B cell (primary cell): ENCODE results near the gene RNF157. TPM values are rescaled to one million over a fixed set of nuclear protein-coding genes. Genes with fewer than 3 reads are reported as not detected.

ENCODE experiments used
- ATAC-seq: fragments of 200-7000 bp; cut with Tn5 transposase; one replicate; pipeline ENCODE4 v1.10.0; 2021; ENCODE audit warnings: low read depth, mild to moderate bottlenecking, moderate number of reproducible peaks, moderate library complexity
- CTCF ChIA-PET: fragments of 350-600 bp; sonication (Branson Sonifier 250); formaldehyde crosslinking; loops from one replicate; lab custom pipeline; 2021; ENCODE audit warnings: antibody characterized with exemption, inconsistent platforms; lab: Charles Lee
- POLR2A ChIA-PET: fragments of 350-600 bp; sonication (Branson Sonifier 250); formaldehyde crosslinking; loops from one replicate; lab custom pipeline; 2021; ENCODE audit warnings: antibody characterized with exemption; lab: Charles Lee
- DNase-seq: peaks from one replicate; pipeline ENCODE4 v3.0.0; 2013
- H2AFZ ChIP-seq: 2 replicates; pipeline ENCODE4 v1.6.1; 2012; ENCODE audit warnings: mild to moderate bottlenecking, low read depth, low read length; ENCODE audit not compliant: insufficient read depth, poor library complexity, severe bottlenecking
- H3K27ac ChIP-seq, 2 donors: 1 replicate in 1 of 2; 2 replicates in 1 of 2; pipeline ENCODE4 v1.5.1; 2012 to 2013; ENCODE audit warnings: low read length in 2 of 2, mild to moderate bottlenecking in 2 of 2, moderate library complexity in 1 of 2
- H3K27me3 ChIP-seq, 4 experiments: fragments of 200-600 bp in 1 of 4; sonication (generic) in 1 of 4; replicated peaks in 1 of 4; 1 replicate in 2 of 4; 2 replicates in 2 of 4; pipeline versions ENCODE4 v1.6.1 to v1.7.0; 2013 to 2016; ENCODE audit warnings: low read length in 3 of 4, mild to moderate bottlenecking in 2 of 4, mixed read lengths in 1 of 4, moderate library complexity in 1 of 4; ENCODE audit not compliant: insufficient read depth in 4 of 4, control insufficient read depth in 3 of 4; ENCODE audit errors: control extremely low read depth in 1 of 4
- H3K36me3 ChIP-seq, 2 experiments: replicated peaks in 1 of 2; 1 replicate in 1 of 2; 2 replicates in 1 of 2; pipeline versions ENCODE4 v1.6.1 to v1.7.1; 2013; ENCODE audit warnings: low read length in 1 of 2; ENCODE audit not compliant: insufficient read depth in 2 of 2, control insufficient read depth in 1 of 2; ENCODE audit errors: control extremely low read depth in 1 of 2, extremely low read depth in 1 of 2
- H3K4me1 ChIP-seq, 2 donors: fragments of 200-600 bp in 1 of 2; sonication (generic) in 1 of 2; 1 replicate in 1 of 2; 2 replicates in 1 of 2; pipeline versions ENCODE4 v1.5.1 to v1.6.1; 2013 to 2017; ENCODE audit warnings: low read length in 2 of 2; ENCODE audit not compliant: control insufficient read depth in 2 of 2, insufficient read depth in 2 of 2
- H3K4me2 ChIP-seq: replicated peaks from 2 replicates; pipeline ENCODE3; 2012; ENCODE audit warnings: mild to moderate bottlenecking, low read depth, low read length; ENCODE audit not compliant: poor library complexity, severe bottlenecking
- H3K4me3 ChIP-seq, 5 experiments: fragments of 200-600 bp in 1 of 5; sonication (generic) in 1 of 5; 1 replicate in 3 of 5; 2 replicates in 2 of 5; pipeline versions ENCODE4 v1.5.1 to v1.7.0; 2011 to 2016; ENCODE audit warnings: low read length in 4 of 5, mild to moderate bottlenecking in 4 of 5, low read depth in 2 of 5, control low read depth in 1 of 5, moderate library complexity in 1 of 5; ENCODE audit not compliant: insufficient read depth in 1 of 5; ENCODE audit errors: control extremely low read depth in 1 of 5, extremely low read depth in 1 of 5
- H3K79me2 ChIP-seq: fragments of 200-600 bp; sonication (generic); one replicate; pipeline ENCODE4 v1.6.0; 2016; ENCODE audit warnings: low read length; ENCODE audit not compliant: control insufficient read depth, insufficient read depth
- H3K9ac ChIP-seq: fragments of 200-600 bp; sonication (generic); 2 replicates; pipeline ENCODE4 v1.6.1; 2017; ENCODE audit warnings: mild to moderate bottlenecking, low read length, moderate library complexity
- H3K9me3 ChIP-seq, 3 donors: one replicate each; pipeline versions ENCODE4 v1.6.1 to v1.7.1; 2013; ENCODE audit warnings: low read length in 2 of 3; ENCODE audit not compliant: control insufficient read depth in 2 of 3, insufficient read depth in 1 of 3; ENCODE audit errors: control extremely low read depth in 1 of 3
- H4K20me1 ChIP-seq: 2 replicates; pipeline ENCODE4 v1.6.0; 2012; ENCODE audit warnings: mild to moderate bottlenecking, low read length; ENCODE audit not compliant: insufficient read depth, control insufficient read depth, poor library complexity, severe bottlenecking
- H3K27ac Mint-ChIP-seq: one replicate; pipeline ENCODE4 v1.8.0; 2021; ENCODE audit warnings: mixed read lengths
- H3K27me3 Mint-ChIP-seq: one replicate; pipeline ENCODE4 v1.8.0; 2021; ENCODE audit warnings: mixed read lengths
- H3K4me1 Mint-ChIP-seq: one replicate; pipeline ENCODE4 v1.8.0; 2021; ENCODE audit warnings: mixed read lengths
- H3K4me3 Mint-ChIP-seq: one replicate; pipeline ENCODE4 v1.8.0; 2021; ENCODE audit warnings: mixed read lengths
- H3K9me3 Mint-ChIP-seq: one replicate; pipeline ENCODE4 v1.8.0; 2022; ENCODE audit warnings: mixed read lengths; ENCODE audit not compliant: insufficient read depth
- EZH2 ChIP-seq: IDR thresholded peaks from 2 replicates; pipeline ENCODE4 v1.6.1; 2012; ENCODE audit warnings: borderline replicate concordance, low read depth, mild to moderate bottlenecking, moderate library complexity, low read length; ENCODE audit not compliant: insufficient read depth, poor library complexity, severe bottlenecking
- WGBS: methylation state at CpG from one replicate; pipeline ENCODE4 v1.1.5; 2013; ENCODE audit warnings: missing lambda C conversion rate; ENCODE audit not compliant: insufficient coverage; 5-methylcytosine and 5-hydroxymethylcytosine counted together
- intact Hi-C: fragments of 100-400 bp; cut with micrococcal nuclease; formaldehyde crosslinking; loops from one replicate; pipeline ENCODE4 v1.10.0; 2022
- polyA plus RNA-seq: library from polyadenylated mRNA; depleted of rRNA; stranded (reverse); fragments of >200 nt; gene quantifications from 2 replicates; pipeline ENCODE4 v1.2.3, GENCODE V29; 2012
- total RNA-seq, 2 donors: library from RNA; stranded (reverse); fragments of 120-200 nt in 1 of 2; gene quantifications; 1 replicate in 1 of 2; 2 replicates in 1 of 2; pipeline versions ENCODE4 v1.2.3 to v1.2.4, GENCODE V29; 2013 to 2022
- TF ChIP-seq, protein P1 (sequence below): fragments of 200-600 bp; IDR thresholded peaks from one replicate; pipeline ENCODE4 v1.8.0; 2022; ENCODE audit warnings: antibody characterized with exemption, mild to moderate bottlenecking

Gene RNF157
- total and polyA plus RNA-seq, 2 donors (not counting 1 experiment from before 2014, with no cell fraction given) = 0.54 to 1.2 TPM

DNA sequence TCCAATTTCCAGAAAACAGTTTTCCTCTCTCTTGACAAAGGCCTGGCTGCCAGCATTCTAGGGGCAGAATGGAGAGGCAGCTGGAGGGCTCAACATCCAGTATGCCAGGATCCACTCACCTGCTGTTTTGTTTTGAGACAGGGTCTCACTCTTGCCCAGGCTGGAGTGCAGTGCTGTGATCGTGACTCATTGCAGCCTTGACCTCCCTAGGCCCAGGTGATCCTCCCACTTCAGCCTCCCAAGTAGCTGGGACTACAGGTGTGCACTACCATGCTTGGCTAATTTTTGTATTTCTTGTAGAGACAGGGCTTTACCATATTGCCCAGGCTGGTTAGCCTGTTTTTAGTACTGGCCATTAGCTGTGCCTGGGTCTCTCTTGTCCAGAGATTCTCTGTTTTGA, 70.2 kb downstream of the RNF157 start:
- Histone ChIP-seq H3K27me3 (no peaks in the 10 kb centered on the region), H3K4me1 (no peaks in the 10 kb centered on the region), H3K4me3 (no peak overlapping the region), H3K79me2 (no peaks in the 10 kb centered on the region), H3K9ac (no peak overlapping the region), H4K20me1 (no peaks in the 10 kb centered on the region), H3K27ac (no peak overlapping the region), H3K36me3 (no peaks in the 10 kb centered on the region), H3K9me3 (no peaks in the 10 kb centered on the region), H3K4me2 (no peak overlapping the region), H2AFZ (no peak overlapping the region)
- ChIA-PET POLR2A (no interaction called here), CTCF (interaction anchor here (1.3 kb wide), 1 partner anchor 12 kb away, joined by 5 read pairs; no protein-coding TSS in a partner anchor)
- Mint-ChIP-seq H3K4me1 (no peaks in the 10 kb centered on the region), H3K4me3 (no peak overlapping the region), H3K27ac (no peak overlapping the region), H3K27me3 (no peaks in the 10 kb centered on the region), H3K9me3 (no peaks in the 10 kb centered on the region)
- ATAC-seq (no peak), DNase-seq (no peak)
- WGBS = 100% methylated on average over 1 of the region's 1 CpG
- no peak for TF ChIP-seq EZH2
- TF ChIP-seq, protein P1, sequence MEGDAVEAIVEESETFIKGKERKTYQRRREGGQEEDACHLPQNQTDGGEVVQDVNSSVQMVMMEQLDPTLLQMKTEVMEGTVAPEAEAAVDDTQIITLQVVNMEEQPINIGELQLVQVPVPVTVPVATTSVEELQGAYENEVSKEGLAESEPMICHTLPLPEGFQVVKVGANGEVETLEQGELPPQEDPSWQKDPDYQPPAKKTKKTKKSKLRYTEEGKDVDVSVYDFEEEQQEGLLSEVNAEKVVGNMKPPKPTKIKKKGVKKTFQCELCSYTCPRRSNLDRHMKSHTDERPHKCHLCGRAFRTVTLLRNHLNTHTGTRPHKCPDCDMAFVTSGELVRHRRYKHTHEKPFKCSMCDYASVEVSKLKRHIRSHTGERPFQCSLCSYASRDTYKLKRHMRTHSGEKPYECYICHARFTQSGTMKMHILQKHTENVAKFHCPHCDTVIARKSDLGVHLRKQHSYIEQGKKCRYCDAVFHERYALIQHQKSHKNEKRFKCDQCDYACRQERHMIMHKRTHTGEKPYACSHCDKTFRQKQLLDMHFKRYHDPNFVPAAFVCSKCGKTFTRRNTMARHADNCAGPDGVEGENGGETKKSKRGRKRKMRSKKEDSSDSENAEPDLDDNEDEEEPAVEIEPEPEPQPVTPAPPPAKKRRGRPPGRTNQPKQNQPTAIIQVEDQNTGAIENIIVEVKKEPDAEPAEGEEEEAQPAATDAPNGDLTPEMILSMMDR = no peak
- intact Hi-C loops = no loop called here

GRCh38 chr17:76166906-76167305, 73.4 kb downstream of the RNF157 start:
- intact Hi-C loops = no loop called here
- Histone ChIP-seq H4K20me1 (no peaks in the 10 kb centered on the region), H3K36me3 (no peaks in the 10 kb centered on the region), H3K4me3 (no peak overlapping the region), H3K9me3 (no peaks in the 10 kb centered on the region), H3K4me1 (no peaks in the 10 kb centered on the region), H3K9ac (no peak overlapping the region), H2AFZ (no peak overlapping the region), H3K27me3 (no peaks in the 10 kb centered on the region), H3K27ac (no peak overlapping the region), H3K4me2 (no peak overlapping the region), H3K79me2 (no peaks in the 10 kb centered on the region)
- no peak overlapping the region for H3K27ac Mint-ChIP-seq
- POLR2A ChIA-PET = no interaction called here
- H3K27me3 Mint-ChIP-seq = no peaks in the 10 kb centered on the region
- H3K4me1 Mint-ChIP-seq = no peaks in the 10 kb centered on the region
- no peak for TF ChIP-seq EZH2
- TF ChIP-seq, protein P1 = no peak
- DNase-seq (no peak), ATAC-seq (no peak)
- no peaks in the 10 kb centered on the region for H3K9me3 Mint-ChIP-seq
- CTCF ChIA-PET = interaction anchor here (1.6 kb wide), 1 partner anchor 15 kb away, joined by 5 read pairs; no protein-coding TSS in a partner anchor
- no peak overlapping the region for H3K4me3 Mint-ChIP-seq
- 98% methylated on average over 8 of the region's 10 CpGs for WGBS
